ENCODE results near the gene HNRNPA2B1.
A peak's percentile ranks its signal among the peaks of the same experiment; 100 is the strongest.
"Not testable (repeated sequence)": the region's sequence is repeated elsewhere in the genome, so short reads cannot be mapped to it uniquely, and the experiment has no call there.

HNRNPA2B1 gene

GRCh38 chr7:26197153-26198115 is 3.1 kb downstream of the HNRNPA2B1 start:
- peak; percentile 78 for DNase-seq

GRCh38 chr7:26195867-26196657 is 4.5 kb downstream of the HNRNPA2B1 start:
- no peak for DNase-seq

- DNase-seq: no peak
Observed at GRCh38 chr7:26195182-26195581, 5.4 kb downstream of the HNRNPA2B1 start.

- not testable (repeated sequence) for DNase-seq
Observed at GRCh38 chr7:26194764-26195163, 5.8 kb downstream of the HNRNPA2B1 start.

GRCh38 chr7:26193432-26194207 is 6.9 kb downstream of the HNRNPA2B1 start:
- no peak for DNase-seq

GRCh38 chr7:26192485-26193087 is 8.0 kb downstream of the HNRNPA2B1 start:
- DNase-seq: no peak

GRCh38 chr7:26191974-26192479 is 8.5 kb downstream of the HNRNPA2B1 start:
- no peak for DNase-seq

GRCh38 chr7:26191233-26191973 is 9.1 kb downstream of the HNRNPA2B1 start:
- DNase-seq: no peak

GRCh38 chr7:26190417-26190869 is 10.1 kb downstream of the HNRNPA2B1 start:
- no peak for DNase-seq

- DNase-seq: no peak
Observed at GRCh38 chr7:26189697-26190096, 10.8 kb downstream of the HNRNPA2B1 start.

- DNase-seq: no peak
Observed at GRCh38 chr7:26188957-26189541, 11.5 kb downstream of the HNRNPA2B1 start.

GRCh38 chr7:26188206-26188956 is 12.2 kb downstream of the HNRNPA2B1 start:
- no peak for DNase-seq

- peak; percentile 43 for DNase-seq
Observed at GRCh38 chr7:26187380-26188205, 13.0 kb downstream of the HNRNPA2B1 start.

GRCh38 chr7:26186364-26187311 is 13.9 kb downstream of the HNRNPA2B1 start:
- no peak for DNase-seq

GRCh38 chr7:26185844-26186180 is 14.7 kb downstream of the HNRNPA2B1 start:
- DNase-seq: no peak

GRCh38 chr7:26185131-26185843 is 15.3 kb downstream of the HNRNPA2B1 start:
- DNase-seq: no peak

GRCh38 chr7:26184281-26185101 is 16.1 kb downstream of the HNRNPA2B1 start:
- DNase-seq: not testable (repeated sequence)
